SK-N-SH (cell line): ENCODE data around the gene CCDC127.

Experiments used
- NRF1 ChIP-seq: IDR thresholded peaks from 2 replicates; pipeline ENCODE4 v1.6.1; 2012; ENCODE audit warnings: low read depth, mild to moderate bottlenecking, low read length
- RXRA ChIP-seq: IDR thresholded peaks from 2 replicates; pipeline ENCODE4 v1.4.0; 2012; ENCODE audit warnings: low read depth, mild to moderate bottlenecking, borderline replicate concordance
- TF ChIP-seq, protein P1 (sequence below): fragments of 200-600 bp; sonication (generic); IDR thresholded peaks from 2 replicates; pipeline ENCODE4 v1.6.1; 2017; ENCODE audit warnings: antibody characterized with exemption, mild to moderate bottlenecking, moderate library complexity

DNA sequence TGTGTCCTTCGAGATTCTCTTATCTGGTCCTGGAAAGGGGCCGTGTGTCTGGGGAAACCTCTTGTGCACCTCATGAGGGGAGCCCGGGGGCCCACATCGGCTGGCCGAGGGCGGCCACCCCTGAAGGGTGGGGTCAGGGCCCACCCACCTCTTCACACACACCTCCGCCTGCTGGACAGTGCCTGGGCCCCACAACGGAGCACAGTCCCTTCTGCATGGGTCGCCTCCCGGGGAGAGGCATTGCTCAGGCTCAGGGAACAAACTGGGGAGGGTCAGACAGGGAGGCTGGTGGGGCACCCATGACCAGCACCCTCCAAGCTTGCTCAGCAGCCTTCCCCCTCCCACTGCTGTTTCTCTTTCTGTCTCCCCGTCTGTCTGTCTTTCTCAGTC, 28.0 kb downstream of the CCDC127 start:
- TF ChIP-seq RXRA (no peak), NRF1 (no peak)
- TF ChIP-seq, protein P1, sequence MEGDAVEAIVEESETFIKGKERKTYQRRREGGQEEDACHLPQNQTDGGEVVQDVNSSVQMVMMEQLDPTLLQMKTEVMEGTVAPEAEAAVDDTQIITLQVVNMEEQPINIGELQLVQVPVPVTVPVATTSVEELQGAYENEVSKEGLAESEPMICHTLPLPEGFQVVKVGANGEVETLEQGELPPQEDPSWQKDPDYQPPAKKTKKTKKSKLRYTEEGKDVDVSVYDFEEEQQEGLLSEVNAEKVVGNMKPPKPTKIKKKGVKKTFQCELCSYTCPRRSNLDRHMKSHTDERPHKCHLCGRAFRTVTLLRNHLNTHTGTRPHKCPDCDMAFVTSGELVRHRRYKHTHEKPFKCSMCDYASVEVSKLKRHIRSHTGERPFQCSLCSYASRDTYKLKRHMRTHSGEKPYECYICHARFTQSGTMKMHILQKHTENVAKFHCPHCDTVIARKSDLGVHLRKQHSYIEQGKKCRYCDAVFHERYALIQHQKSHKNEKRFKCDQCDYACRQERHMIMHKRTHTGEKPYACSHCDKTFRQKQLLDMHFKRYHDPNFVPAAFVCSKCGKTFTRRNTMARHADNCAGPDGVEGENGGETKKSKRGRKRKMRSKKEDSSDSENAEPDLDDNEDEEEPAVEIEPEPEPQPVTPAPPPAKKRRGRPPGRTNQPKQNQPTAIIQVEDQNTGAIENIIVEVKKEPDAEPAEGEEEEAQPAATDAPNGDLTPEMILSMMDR, result no peak
